Measurements from ENCODE around the gene SIDT2. TPM values are rescaled to one million over a fixed set of nuclear protein-coding genes. Genes with fewer than 3 reads are reported as not detected.

The SIDT2 gene
- total RNA-seq, 2 donors from 2014 or later = 55.9 to 82.2 TPM

- H3K27ac ChIP-seq = peak overlapping the region; percentile 88 to 91
- H3K4me1 ChIP-seq (ENCODE audit: control insufficient read depth in 1 of 2, low read depth in 2 of 2) = peaks cover 21 to 31% of the 10 kb centered on the region in 2 donors
- peak; percentile 25 for ATAC-seq (ENCODE audit: insufficient number of reproducible peaks, low FRiP score, low read depth)
- no peaks in the 10 kb centered on the region for H3K36me3 ChIP-seq
- H3K4me3 ChIP-seq = peak overlapping the region; percentile 88
- no peak for TF ChIP-seq CTCF (IDR thresholded peaks at IDR 0.05)
- no peak for DNase-seq (ENCODE audit: low spot score)
- H3K9me3 ChIP-seq = no peaks in the 10 kb centered on the region
- H3K27me3 ChIP-seq (replicated peaks; ENCODE audit: insufficient read depth) = no peaks in the 10 kb centered on the region
These were observed 35.2 kb upstream of the SIDT2 start for GRCh38 chr11:117143390-117143789.

DNA sequence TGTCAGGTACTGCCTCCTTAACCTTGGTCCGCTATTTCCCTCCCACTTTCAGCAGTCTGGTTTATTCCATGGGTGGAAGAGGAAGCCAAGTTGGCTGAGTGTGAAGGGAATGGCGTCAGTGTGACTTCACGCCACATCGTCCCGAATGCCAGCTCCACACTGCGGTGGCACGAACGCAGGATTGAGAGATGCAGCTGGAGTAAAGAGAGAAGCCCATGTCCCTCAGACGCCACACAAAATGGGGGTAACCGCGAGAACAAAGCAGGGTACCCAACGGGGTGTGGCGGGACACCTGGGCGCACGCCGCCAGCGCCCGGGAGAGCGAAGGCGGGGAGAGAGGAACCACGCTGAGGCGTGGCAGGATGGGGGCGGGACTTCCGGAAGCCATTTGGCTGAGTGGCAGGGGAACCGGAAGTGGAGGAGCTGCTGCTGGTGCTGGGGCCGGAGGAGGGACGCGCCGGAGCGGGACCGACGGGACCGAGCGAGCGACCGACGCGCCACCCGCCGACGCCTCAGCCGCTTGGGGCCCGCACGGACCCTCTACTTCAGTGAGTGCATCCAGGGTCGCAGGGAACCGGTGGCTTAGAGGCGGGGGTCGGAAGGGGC lies 34.6 kb upstream of the SIDT2 start, which contains the start of gene PAFAH1B2:
Gene PAFAH1B2 (plus strand): TSS at position 417 of the 606 bp plus-strand sequence. CDS start 8,161 bp downstream, outside the sequence.
- H3K9me3 ChIP-seq = no peaks in the 10 kb centered on the region
- ATAC-seq (ENCODE audit: insufficient number of reproducible peaks, low FRiP score, low read depth) (peak; percentile 91), DNase-seq (ENCODE audit: low spot score) (peak; percentile 83)
- H3K4me3 ChIP-seq = peak within 1 kb of the TSS; percentile 88
- H3K4me1 ChIP-seq (ENCODE audit: control insufficient read depth in 1 of 2, low read depth in 2 of 2) = peaks cover 23 to 35% of the 10 kb centered on the region in 2 donors
- no peaks in the 10 kb centered on the region for H3K27me3 ChIP-seq (replicated peaks; ENCODE audit: insufficient read depth)
- H3K36me3 ChIP-seq = no peaks in the 10 kb centered on the region
- peak within 1 kb of the TSS; percentile 88 to 91 for H3K27ac ChIP-seq
- TF ChIP-seq CTCF (IDR thresholded peaks at IDR 0.05) = no peak

DNA sequence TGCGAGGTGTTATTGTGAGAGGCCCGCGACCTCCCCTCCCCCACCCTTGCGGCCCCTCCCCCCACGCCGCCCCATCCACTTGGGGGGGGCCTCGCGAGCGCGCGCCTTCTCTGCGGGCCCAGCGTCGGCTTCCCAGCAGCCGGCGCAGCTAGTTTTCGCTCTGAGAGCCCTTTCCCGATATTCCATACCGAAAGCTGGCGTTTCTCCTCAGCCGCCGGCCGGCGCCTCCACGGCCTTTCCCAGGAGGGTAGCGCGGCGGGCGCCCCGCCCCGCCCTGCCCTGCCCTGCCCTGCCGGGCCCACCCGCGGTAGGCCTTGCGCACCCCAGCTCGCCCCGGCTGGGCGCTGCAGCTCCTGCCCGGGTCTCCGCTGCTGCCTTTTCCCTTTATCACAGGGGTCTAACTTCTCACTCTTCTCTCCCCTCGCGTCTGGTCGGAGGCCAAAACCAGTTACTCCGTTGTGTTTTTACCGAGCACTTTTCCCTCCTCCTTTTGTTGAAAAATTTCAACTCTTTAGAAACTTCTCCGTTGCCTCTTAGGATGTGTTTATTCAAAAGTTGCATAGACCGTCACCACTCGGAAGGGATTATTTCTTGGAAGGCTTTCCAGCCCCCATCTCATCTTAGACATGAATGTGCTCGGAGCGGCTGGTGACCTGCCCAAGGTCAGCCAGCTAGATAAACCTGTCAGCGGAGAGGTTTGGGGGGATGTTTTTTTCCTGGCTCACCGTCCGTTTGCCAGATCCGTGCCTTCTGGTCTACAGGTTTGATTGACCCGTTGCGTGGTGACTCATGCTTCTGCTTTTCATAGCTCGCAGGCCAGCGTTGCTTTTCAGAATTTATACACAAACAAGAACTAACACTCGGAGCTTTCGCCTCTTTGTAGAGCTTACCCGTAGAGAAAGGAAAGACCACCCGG lies 33.8 kb upstream of the SIDT2 start:
- H3K27me3 ChIP-seq (replicated peaks; ENCODE audit: insufficient read depth) = no peaks in the 10 kb centered on the region
- DNase-seq (ENCODE audit: low spot score) (peak; percentile 47), ATAC-seq (ENCODE audit: insufficient number of reproducible peaks, low FRiP score, low read depth) (peak; percentile 76)
- no peaks in the 10 kb centered on the region for H3K9me3 ChIP-seq
- TF ChIP-seq CTCF (IDR thresholded peaks at IDR 0.05) = no peak
- H3K4me3 ChIP-seq = peak overlapping the region; percentile 88
- H3K4me1 ChIP-seq (ENCODE audit: control insufficient read depth in 1 of 2, low read depth in 2 of 2) = peaks cover 23 to 35% of the 10 kb centered on the region in 2 donors
- peak overlapping the region; percentile 88 to 91 for H3K27ac ChIP-seq
- H3K36me3 ChIP-seq = no peaks in the 10 kb centered on the region

DNA sequence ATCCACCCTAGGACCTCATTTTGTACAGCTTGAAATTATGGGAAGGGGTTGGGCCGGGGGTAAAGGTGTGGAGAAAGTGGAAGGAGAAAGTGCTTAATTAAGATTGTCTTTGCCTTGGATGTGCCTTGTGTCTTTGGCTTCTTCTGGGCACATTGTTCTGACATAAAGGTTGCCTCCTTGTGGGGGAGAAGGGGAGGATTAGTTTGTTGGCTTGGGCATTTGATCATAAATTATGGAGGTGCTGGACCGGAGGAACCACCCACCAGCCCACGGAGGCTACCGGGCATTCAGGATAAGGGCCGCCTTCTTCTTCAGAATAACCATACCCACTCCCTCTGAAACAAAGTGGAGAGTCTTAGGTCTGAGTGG lies 33.2 kb upstream of the SIDT2 start:
- Histone ChIP-seq H3K36me3 (no peaks in the 10 kb centered on the region), H3K27ac (peak overlapping the region; percentile 88 to 91), H3K4me1 (ENCODE audit: control insufficient read depth in 1 of 2, low read depth in 2 of 2) (peaks cover 30 to 35% of the 10 kb centered on the region in 2 donors), H3K4me3 (peak overlapping the region; percentile 88), H3K9me3 (no peaks in the 10 kb centered on the region), H3K27me3 (replicated peaks; ENCODE audit: insufficient read depth) (no peaks in the 10 kb centered on the region)
- no peak for TF ChIP-seq CTCF (IDR thresholded peaks at IDR 0.05)
- DNase-seq (ENCODE audit: low spot score) (no peak), ATAC-seq (ENCODE audit: insufficient number of reproducible peaks, low FRiP score, low read depth) (no peak)

DNA sequence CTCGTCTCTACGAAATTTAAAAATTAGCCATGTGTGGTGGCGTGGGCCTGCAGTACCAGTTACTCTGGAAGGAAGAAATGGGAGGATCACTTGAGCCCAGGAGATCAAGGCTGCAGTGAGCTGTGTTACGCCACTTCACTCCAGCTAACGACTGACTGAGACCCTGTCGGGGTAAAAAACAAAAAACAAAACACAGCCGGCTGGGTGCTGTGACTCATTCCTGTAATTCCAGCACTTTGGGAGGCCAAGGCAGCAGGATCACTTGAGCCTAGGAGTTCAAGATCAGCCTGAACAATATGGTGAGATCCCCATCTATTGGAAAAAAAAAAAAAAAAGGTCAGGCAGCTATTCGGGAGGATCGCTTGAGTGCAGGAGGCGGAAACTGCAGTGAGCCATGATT lies 32.0 kb upstream of the SIDT2 start:
- Histone ChIP-seq H3K27me3 (replicated peaks; ENCODE audit: insufficient read depth) (no peaks in the 10 kb centered on the region), H3K9me3 (no peaks in the 10 kb centered on the region), H3K36me3 (no peaks in the 10 kb centered on the region), H3K27ac (peak overlapping the region in 1 of 2 donors; percentile 91), H3K4me1 (ENCODE audit: control insufficient read depth in 1 of 2, low read depth in 2 of 2) (peaks cover 30 to 35% of the 10 kb centered on the region in 2 donors), H3K4me3 (peak overlapping the region; percentile 88)
- ATAC-seq (ENCODE audit: insufficient number of reproducible peaks, low FRiP score, low read depth) = no peak
- no peak for DNase-seq (ENCODE audit: low spot score)
- TF ChIP-seq CTCF (IDR thresholded peaks at IDR 0.05) = no peak
